Activated CD4-positive, CD25-positive, alpha-beta regulatory T cell treated with anti-CD3 and anti-CD28 coated beads, Interleukin-2, amount 50 U/mL, for 24 hours (primary cell): ENCODE data around the gene FGF19.

ENCODE experiments used
- ATAC-seq, 2 donors: fragments of 150-1000 bp; cut with Tn5 transposase; one replicate each; pipeline ENCODE4 v1.10.0; 2021; ENCODE audit warnings: mild to moderate bottlenecking in 1 of 2, moderate library complexity in 1 of 2

The FGF19 gene

GRCh38 chr11:69667619-69668604 is 35.9 kb downstream of the FGF19 start:
- no peak for ATAC-seq

GRCh38 chr11:69666752-69667536 is 36.9 kb downstream of the FGF19 start:
- no peak for ATAC-seq

- ATAC-seq, result no peak
Observed at GRCh38 chr11:69666261-69666660, 37.6 kb downstream of the FGF19 start.

DNA sequence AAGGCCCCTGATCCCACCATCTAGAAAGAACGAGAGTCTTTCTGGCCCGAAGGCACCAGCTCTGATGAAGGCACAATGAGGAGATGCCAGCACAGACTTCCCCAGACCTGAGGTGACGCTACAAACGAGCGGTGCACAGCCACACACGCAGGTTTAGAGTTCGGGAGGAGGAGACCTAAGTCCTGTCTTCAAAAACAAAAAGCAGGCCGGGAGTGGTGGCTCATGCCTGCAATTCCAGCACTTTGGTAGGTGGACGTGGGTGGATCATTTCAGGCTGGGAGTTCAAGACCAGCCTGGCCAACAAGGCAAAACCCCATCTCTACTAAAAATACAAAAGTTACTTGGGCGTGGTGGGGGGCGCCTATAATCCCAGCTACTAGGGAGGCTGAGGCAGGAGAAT is 38.2 kb downstream of the FGF19 start:
- ATAC-seq, result no peak

GRCh38 chr11:69664901-69665300 is 38.9 kb downstream of the FGF19 start:
- ATAC-seq, result no peak

GRCh38 chr11:69664103-69664775 is 39.6 kb downstream of the FGF19 start:
- ATAC-seq, result no peak

- no peak for ATAC-seq
Observed at GRCh38 chr11:69663326-69663725, 40.5 kb downstream of the FGF19 start.

GRCh38 chr11:69662806-69663205 is 41.0 kb downstream of the FGF19 start:
- no peak for ATAC-seq

GRCh38 chr11:69662021-69662698 is 41.7 kb downstream of the FGF19 start:
- ATAC-seq, result no peak

GRCh38 chr11:69661413-69661715 is 42.5 kb downstream of the FGF19 start:
- ATAC-seq, result no peak

DNA sequence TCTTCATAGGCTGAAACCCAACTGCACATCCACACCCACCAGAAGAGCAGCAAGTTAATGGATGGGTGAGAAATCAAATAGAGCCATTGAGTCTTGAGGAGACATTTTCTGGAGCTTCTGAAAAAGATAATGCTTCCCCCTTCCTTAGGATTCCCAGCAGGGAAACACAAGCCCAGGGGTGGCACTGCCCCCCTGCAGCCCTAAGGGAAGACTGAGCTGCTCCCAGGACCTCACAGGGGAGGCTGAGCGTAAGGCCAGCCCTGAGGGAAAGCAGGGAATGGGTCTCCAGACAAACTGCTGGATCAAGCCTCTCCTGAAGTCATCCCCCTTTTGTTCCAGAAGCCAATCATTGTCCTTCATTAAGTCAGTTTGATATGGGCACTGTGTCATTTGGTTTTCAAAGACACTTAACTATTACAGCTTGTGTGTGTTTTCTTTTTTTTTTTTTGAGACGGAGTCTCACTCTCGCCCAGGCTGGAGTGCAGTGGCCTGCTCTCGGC is 43.8 kb downstream of the FGF19 start:
- no peak for ATAC-seq

DNA sequence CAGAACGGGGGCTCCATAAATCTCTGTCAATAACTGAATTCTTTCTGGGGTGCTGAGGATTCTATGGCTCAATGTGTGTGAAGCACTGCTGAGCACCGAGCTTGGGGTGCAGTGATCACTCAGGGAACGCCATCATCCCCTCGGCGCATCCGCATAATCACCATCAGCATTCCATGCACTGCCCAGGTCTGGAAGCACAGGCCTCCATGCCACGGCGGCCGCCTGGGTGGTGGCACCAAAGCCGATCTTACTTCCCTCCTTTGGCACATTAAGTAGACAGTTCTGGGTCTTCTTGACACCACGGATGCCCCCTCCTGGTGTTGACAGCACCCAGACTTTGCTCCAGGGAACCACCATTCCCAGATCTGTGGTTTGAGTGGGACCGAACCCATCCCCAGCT is 44.2 kb downstream of the FGF19 start:
- ATAC-seq, result no peak

GRCh38 chr11:69658626-69659450 is 45.0 kb downstream of the FGF19 start:
- no peak for ATAC-seq

DNA sequence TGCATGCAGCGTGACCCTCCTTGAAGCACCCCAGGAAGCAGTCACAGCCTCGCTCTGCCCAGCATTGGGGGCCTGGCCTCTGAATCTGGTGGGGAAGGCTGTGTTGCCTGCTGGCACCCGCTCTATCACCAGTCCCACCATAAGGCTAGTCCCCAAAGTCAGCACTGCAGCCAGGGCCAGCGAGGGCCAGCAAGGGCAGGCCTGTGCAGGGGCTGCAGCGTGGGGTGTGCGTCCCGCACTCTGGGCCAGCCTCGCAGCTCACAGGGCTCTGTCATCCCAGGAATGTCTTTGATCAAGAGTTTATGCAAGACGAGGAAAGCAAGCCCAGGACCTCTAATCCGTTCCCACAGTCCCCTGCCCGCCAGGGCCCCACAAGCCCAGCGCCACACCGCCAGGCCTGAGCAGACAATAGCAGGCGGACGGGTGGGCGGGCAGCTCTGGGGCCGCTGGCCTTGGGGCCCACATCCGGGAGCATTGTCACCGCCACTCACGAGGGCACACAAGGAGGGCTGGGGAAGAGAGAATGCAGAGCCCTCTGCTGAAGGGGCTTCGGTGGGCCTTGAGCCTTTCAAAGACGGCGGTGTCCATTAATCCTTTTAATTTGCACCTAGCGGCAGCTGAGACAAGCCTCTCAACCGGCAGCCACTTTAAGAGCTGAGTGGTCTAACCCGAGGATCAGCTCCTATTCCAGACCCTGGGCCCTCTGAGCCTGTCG is 45.8 kb downstream of the FGF19 start:
- no peak for ATAC-seq

DNA sequence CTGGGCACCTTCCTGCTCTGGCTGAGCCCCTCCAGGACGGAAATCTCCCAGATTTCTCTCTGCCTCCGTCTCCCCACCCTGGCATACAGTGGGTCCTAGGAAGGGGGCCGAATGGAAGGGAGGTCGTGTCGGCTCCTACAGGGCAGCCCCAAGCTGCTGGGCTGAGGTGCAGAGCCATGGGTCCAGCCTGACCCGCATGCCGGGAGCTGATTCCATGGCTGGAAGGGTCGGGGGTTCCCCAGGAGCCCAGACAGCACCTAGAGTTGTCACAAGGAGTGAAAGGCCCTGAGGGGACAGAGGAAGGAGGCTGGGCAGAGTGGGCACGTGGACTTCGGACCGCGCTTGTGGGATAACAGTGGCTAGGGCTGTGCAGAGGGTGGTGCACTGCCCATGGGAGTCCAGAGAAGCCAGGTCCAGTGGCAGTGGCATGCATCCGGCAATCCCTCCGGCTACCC is 46.3 kb downstream of the FGF19 start:
- no peak for ATAC-seq

GRCh38 chr11:69656536-69657455 is 47.0 kb downstream of the FGF19 start:
- no peak for ATAC-seq

DNA sequence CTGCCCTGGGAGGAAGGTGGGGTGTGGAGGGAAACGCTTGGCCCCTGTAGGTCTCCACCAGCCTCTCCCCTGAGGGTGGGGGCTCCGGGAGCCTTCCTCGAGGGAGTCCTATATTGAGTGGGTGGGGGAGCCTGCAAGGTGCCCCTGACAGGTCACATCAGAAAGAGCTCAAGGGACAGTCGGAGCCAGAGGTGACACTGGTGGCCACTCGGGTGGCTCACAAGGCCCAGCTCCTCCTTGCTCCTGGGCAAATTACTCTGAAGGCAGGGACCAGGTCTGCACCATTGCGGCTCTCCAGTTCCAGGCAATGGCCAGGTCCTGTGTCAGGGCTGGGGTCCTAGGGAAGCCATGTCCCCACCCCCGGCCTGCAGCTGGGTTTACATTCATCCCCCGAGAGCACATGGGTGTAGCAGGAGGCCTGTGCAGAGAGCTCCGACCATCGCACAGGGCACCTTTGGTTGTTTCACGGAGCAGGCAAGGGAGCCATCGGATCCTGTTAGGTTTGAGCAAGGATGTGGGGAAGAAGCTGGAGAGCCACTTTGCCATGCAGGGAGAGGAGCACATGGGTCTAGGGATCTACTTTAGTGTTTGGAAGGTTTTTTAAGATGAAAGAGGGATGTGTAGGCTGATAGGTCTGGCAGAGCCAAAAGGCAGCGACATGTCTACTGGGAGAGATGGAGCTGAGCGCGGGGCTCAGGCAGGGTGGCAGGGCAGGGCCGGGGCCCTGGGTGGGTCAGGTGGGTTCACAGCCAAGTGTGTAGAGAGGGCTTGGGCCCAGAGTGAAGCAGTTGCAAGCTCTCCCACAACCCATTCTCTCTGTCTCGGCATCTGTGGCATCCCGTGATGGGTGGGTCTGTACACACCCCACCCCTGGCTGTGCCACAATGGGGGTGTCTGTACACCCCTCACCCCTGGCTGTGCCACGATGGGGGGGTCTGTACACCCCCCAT is 48.1 kb downstream of the FGF19 start:
- no peak for ATAC-seq

GRCh38 chr11:69654660-69655478 is 49.0 kb downstream of the FGF19 start:
- ATAC-seq, result no peak
